Calu3 (cell line): Measurements from ENCODE around the gene PHGDH. TPM values are rescaled to one million over a fixed set of nuclear protein-coding genes. Genes with fewer than 3 reads are reported as not detected.

ENCODE experiments used
- Bru-seq: library from RNA; stranded (reverse); fragments of 400-500 nt; gene quantifications from one replicate; lab custom pipeline; 2021; lab: Mats Ljungman, UMichigan
- BruChase-seq, 2 experiments: library from RNA; stranded (reverse); fragments of 400-500 nt; gene quantifications; one replicate each; lab custom pipeline; 2021; lab: Mats Ljungman, UMichigan
- BruUV-seq: library from RNA; stranded (reverse); fragments of 400-500 nt; replicated peaks from 2 replicates; lab custom pipeline; 2021; lab: Mats Ljungman, UMichigan
- CTCF ChIA-PET: fragments of 300-600 bp; sonication (Branson Sonifier 250); formaldehyde crosslinking; loops from one replicate; lab custom pipeline; 2022; ENCODE audit warnings: antibody characterized with exemption; lab: Charles Lee
- DNase-seq: peaks from one replicate; pipeline ENCODE4 v3.0.0; 2022
- H3K27ac Mint-ChIP-seq: one replicate; pipeline ENCODE4 v1.8.0; 2022; ENCODE audit warnings: mixed read lengths; ENCODE audit not compliant: unreplicated experiment
- H3K27me3 Mint-ChIP-seq: one replicate; pipeline ENCODE4 v1.8.0; 2022; ENCODE audit warnings: mixed read lengths; ENCODE audit not compliant: unreplicated experiment
- H3K36me3 Mint-ChIP-seq: one replicate; pipeline ENCODE4 v1.8.0; 2022; ENCODE audit warnings: mild to moderate bottlenecking, moderate library complexity, mixed read lengths; ENCODE audit not compliant: insufficient read depth, unreplicated experiment
- H3K4me1 Mint-ChIP-seq: one replicate; pipeline ENCODE4 v1.8.0; 2022; ENCODE audit warnings: mild to moderate bottlenecking, low read depth, mixed read lengths; ENCODE audit not compliant: unreplicated experiment
- H3K4me3 Mint-ChIP-seq: one replicate; pipeline ENCODE4 v1.8.0; 2022; ENCODE audit warnings: mild to moderate bottlenecking, low read depth, moderate library complexity, mixed read lengths; ENCODE audit not compliant: unreplicated experiment
- H3K9me3 Mint-ChIP-seq: one replicate; pipeline ENCODE4 v1.8.0; 2022; ENCODE audit warnings: low read depth, mixed read lengths; ENCODE audit not compliant: unreplicated experiment
- intact Hi-C: fragments of 100-400 bp; cut with micrococcal nuclease; formaldehyde crosslinking; loops from one replicate; pipeline ENCODE4 v1.10.0; 2022; ENCODE audit not compliant: unreplicated experiment
- long read RNA-seq: library from polyadenylated mRNA; stranded (forward); transcript quantifications from one replicate; pipeline ENCODE4 v2.0.0, GENCODE V29; 2022
- total RNA-seq: library from RNA; stranded (reverse); gene quantifications from 2 replicates; pipeline ENCODE4 v1.2.3, GENCODE V29; 2022
- TF ChIP-seq, protein P1 (sequence below): fragments of 200-600 bp; IDR thresholded peaks from one replicate; pipeline ENCODE4 v1.8.0; 2022; ENCODE audit warnings: antibody characterized with exemption; ENCODE audit not compliant: unreplicated experiment

The PHGDH gene
- 155 and 199 TPM in 2 replicates for total RNA-seq
- Bru-seq, nascent RNA = percentile 55 among the genes with signal in this experiment
- percentile 59 among the genes with signal in this experiment for BruChase-seq, experiment 1, labeled RNA remaining after a 6-hour chase
- BruChase-seq, experiment 2, labeled RNA remaining after a 2-hour chase = percentile 43 among the genes with signal in this experiment
- long read RNA-seq, transcript PHGDH-208 (12 exons, 2,096 nt) = major isoform, 221 of 250 reads
- long read RNA-seq, partial matches to known transcripts = 5 of 250 reads
- long read RNA-seq, other reads (novel, unspliced or antisense) = 17 of 250 reads

DNA sequence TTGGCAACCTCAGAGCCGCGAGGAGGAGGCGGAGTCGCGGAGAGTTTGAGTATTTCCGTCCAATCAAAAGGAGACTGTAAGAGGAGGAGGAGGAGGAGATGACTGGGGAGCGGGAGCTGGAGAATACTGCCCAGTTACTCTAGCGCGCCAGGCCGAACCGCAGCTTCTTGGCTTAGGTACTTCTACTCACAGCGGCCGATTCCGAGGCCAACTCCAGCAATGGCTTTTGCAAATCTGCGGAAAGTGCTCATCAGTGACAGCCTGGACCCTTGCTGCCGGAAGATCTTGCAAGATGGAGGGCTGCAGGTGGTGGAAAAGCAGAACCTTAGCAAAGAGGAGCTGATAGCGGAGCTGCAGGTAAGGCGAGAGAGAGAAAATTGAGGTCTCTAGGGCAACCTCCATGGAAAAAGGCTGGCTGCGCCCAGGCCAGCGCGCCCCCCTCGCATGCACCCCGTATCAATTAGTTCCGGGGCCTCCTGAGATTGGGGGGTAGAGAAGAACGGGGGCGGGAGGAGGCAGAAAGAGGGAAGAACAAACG is at the start of gene PHGDH:
PHGDH (plus strand) TSS at position 131 of the 538 bp plus-strand sequence; CDS start at position 220, 89 bp downstream.
- Mint-ChIP-seq H3K36me3 (peaks cover 30% of the 10 kb centered on the region), H3K27ac (peak within 1 kb of the TSS; percentile 98), H3K4me1 (peaks cover 32% of the 10 kb centered on the region), H3K4me3 (peak within 1 kb of the TSS; percentile 90), H3K9me3 (no peaks in the 10 kb centered on the region), H3K27me3 (no peaks in the 10 kb centered on the region)
- intact Hi-C loops = loop anchor here (5.0 kb wide), 1 partner anchor 100 kb away; no protein-coding TSS in a partner anchor
- DNase-seq = peak; percentile 66
- CTCF ChIA-PET = interaction anchor here (0.8 to 1.2 kb wide), 4 partner anchors 36 to 97 kb away, joined by 3 to 7 read pairs (median 3); no protein-coding TSS in a partner anchor
- TF ChIP-seq, protein P1, sequence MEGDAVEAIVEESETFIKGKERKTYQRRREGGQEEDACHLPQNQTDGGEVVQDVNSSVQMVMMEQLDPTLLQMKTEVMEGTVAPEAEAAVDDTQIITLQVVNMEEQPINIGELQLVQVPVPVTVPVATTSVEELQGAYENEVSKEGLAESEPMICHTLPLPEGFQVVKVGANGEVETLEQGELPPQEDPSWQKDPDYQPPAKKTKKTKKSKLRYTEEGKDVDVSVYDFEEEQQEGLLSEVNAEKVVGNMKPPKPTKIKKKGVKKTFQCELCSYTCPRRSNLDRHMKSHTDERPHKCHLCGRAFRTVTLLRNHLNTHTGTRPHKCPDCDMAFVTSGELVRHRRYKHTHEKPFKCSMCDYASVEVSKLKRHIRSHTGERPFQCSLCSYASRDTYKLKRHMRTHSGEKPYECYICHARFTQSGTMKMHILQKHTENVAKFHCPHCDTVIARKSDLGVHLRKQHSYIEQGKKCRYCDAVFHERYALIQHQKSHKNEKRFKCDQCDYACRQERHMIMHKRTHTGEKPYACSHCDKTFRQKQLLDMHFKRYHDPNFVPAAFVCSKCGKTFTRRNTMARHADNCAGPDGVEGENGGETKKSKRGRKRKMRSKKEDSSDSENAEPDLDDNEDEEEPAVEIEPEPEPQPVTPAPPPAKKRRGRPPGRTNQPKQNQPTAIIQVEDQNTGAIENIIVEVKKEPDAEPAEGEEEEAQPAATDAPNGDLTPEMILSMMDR = no peak
- BruUV-seq = no TSS peak

DNA sequence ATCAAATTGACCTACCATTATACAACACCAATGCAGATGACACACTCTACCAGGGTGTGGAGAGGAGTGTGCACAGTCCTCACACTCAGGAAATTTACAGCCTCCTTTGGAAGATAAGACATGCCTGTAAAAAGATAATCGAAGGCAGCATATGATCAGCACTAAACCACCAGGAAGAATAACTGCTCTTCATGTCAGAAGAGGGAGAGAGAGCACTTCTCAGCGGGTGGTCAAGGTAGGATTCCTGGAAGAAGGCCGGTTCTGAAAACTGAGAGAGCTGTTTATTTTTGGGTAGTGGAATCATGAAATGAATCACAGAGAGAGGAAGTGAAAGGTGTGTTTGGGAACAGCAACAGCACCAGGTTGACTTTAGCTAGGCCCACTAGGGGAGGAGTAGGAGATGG is 49.7 kb upstream of the PHGDH start:
- intact Hi-C loops = no loop called here
- H3K36me3 Mint-ChIP-seq = no peaks in the 10 kb centered on the region
- CTCF ChIA-PET = interaction anchor here (0.9 to 1.5 kb wide), 5 partner anchors 13 to 52 kb away, joined by 3 to 5 read pairs (median 3); partner anchors contain the start of gene ZNF697
- no TSS peak for BruUV-seq
- no peak for DNase-seq
- H3K4me3 Mint-ChIP-seq = no peak overlapping the region
- no peak overlapping the region for H3K27ac Mint-ChIP-seq
- no peaks in the 10 kb centered on the region for H3K9me3 Mint-ChIP-seq
- TF ChIP-seq, protein P1 = no peak
- no peaks in the 10 kb centered on the region for H3K27me3 Mint-ChIP-seq
- H3K4me1 Mint-ChIP-seq = peaks cover 34% of the 10 kb centered on the region

DNA sequence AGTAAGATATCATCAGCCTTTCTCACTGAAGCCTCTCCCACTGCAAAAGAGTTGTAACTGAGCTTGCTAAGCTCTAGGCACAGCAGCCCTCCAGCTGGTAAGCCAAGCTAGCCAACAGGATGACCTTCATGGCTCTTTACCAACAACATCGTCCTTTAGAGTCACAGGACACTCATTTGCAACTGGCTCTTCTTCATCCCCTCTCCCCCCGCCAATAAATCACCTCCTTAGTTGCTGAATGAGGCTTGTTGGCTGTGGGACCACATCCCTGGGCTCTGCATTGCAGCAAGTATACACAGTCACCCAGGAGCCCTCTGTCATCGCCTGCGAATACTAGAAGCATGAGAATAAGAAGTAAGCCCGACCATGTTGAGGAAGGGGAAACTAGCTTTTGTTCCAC is 47.7 kb upstream of the PHGDH start:
- DNase-seq = no peak
- TF ChIP-seq, protein P1 = no peak
- Mint-ChIP-seq H3K4me3 (no peak overlapping the region), H3K9me3 (no peaks in the 10 kb centered on the region), H3K4me1 (peaks cover 34% of the 10 kb centered on the region), H3K27me3 (no peaks in the 10 kb centered on the region), H3K27ac (no peak overlapping the region), H3K36me3 (no peaks in the 10 kb centered on the region)
- intact Hi-C loops = no loop called here
- CTCF ChIA-PET = interaction anchor here (1.3 kb wide), 1 partner anchor 81 kb away, joined by 3 read pairs; no protein-coding TSS in a partner anchor
- no TSS peak for BruUV-seq

DNA sequence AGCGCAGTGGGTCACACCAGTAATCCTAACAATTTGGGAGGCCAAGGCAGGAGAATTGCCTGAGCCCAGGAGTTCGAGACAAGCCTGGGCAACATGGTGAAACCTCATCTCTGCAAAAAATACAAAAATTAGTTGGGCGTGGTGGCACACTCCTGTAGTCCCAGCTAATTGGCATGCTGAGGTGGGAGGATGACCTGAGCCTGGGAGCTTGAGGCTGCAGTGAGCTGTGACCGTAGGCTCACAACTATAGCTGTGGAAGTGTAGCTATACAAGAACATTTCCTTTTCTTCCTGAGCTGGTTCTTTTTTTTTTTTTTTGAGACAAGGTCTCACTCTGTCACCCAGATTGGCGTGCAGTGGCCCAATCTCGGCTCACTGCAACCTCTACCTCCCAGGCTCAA is 44.6 kb upstream of the PHGDH start:
- Mint-ChIP-seq H3K4me3 (no peak overlapping the region), H3K9me3 (peaks cover 3% of the 10 kb centered on the region), H3K36me3 (no peaks in the 10 kb centered on the region), H3K4me1 (peaks cover 15% of the 10 kb centered on the region), H3K27ac (no peak overlapping the region), H3K27me3 (no peaks in the 10 kb centered on the region)
- intact Hi-C loops = no loop called here
- no peak for DNase-seq
- CTCF ChIA-PET = no interaction called here
- TF ChIP-seq, protein P1 = no peak
- no TSS peak for BruUV-seq
